H1 (cell line): ENCODE results near the gene ORC2. TPM values are rescaled to one million over a fixed set of nuclear protein-coding genes. Genes with fewer than 3 reads are reported as not detected.

Experiments
- CTCF ChIA-PET: fragments of 300-600 bp; sonication (Branson Sonifier 250); formaldehyde crosslinking; loops from one replicate; lab custom pipeline; 2021; ENCODE audit not compliant: partially characterized antibody; lab: Charles Lee
- POLR2A ChIA-PET: fragments of 300-600 bp; sonication (Branson Sonifier 250); formaldehyde crosslinking; loops from one replicate; lab custom pipeline; 2021; ENCODE audit warnings: inconsistent platforms; ENCODE audit not compliant: partially characterized antibody; lab: Charles Lee
- DNase-seq, 2 experiments: peaks; one replicate each; pipeline versions ENCODE4 v3.0.0 to v3.0.0-alpha.2; 2010 to 2022; ENCODE audit warnings: low spot score in 2 of 2, low read depth in 1 of 2, mixed read lengths in 1 of 2
- FAIRE-seq: peaks from 2 replicates; lab custom pipeline; 2011; peaks lifted over from hg19 to GRCh38; lab: Jason Lieb, UNC
- H2AFZ ChIP-seq: 2 replicates; pipeline ENCODE4 v1.8.1; 2012; ENCODE audit warnings: low read length, inconsistent platforms
- H2AK5ac ChIP-seq: 2 replicates; pipeline ENCODE4 v1.6.1; 2013; ENCODE audit warnings: low read depth, low read length
- H2BK120ac ChIP-seq: replicated peaks from 2 replicates; pipeline ENCODE3; 2013; ENCODE audit warnings: low read depth, low read length, inconsistent platforms
- H2BK12ac ChIP-seq: 2 replicates; pipeline ENCODE4 v1.6.1; 2013; ENCODE audit warnings: low read depth, low read length
- H2BK15ac ChIP-seq: 2 replicates; pipeline ENCODE4 v1.6.1; 2013; ENCODE audit warnings: low read length
- H2BK20ac ChIP-seq: 2 replicates; pipeline ENCODE4 v1.6.1; 2013; ENCODE audit warnings: low read length
- H2BK5ac ChIP-seq: 2 replicates; pipeline ENCODE4 v1.6.1; 2013; ENCODE audit warnings: low read depth, low read length
- H3K14ac ChIP-seq: 2 replicates; pipeline ENCODE4 v1.6.1; 2013; ENCODE audit warnings: inconsistent platforms; ENCODE audit not compliant: insufficient read length
- H3K18ac ChIP-seq: 2 replicates; pipeline ENCODE4 v1.6.1; 2013; ENCODE audit warnings: low read length; ENCODE audit errors: extremely low read depth
- H3K23ac ChIP-seq: 2 replicates; pipeline ENCODE4 v1.6.1; 2013; ENCODE audit warnings: inconsistent platforms; ENCODE audit not compliant: insufficient read length
- H3K23me2 ChIP-seq: 2 replicates; pipeline ENCODE4 v1.6.1; 2013; ENCODE audit warnings: low read depth, low read length
- H3K27ac ChIP-seq: 2 replicates; pipeline ENCODE4 v1.6.1; 2011; ENCODE audit warnings: low read depth, low read length, inconsistent platforms
- H3K27me3 ChIP-seq, 4 experiments: replicated peaks in 1 of 4; 1 replicate in 1 of 4; 2 replicates in 3 of 4; pipeline versions ENCODE4 v1.6.1 to v1.8.1; 2011 to 2013; ENCODE audit warnings: low read length in 3 of 4, mild to moderate bottlenecking in 3 of 4, inconsistent platforms in 2 of 4, mixed read lengths in 2 of 4, moderate library complexity in 1 of 4; ENCODE audit not compliant: control insufficient read depth in 3 of 4, insufficient read depth in 3 of 4; ENCODE audit errors: extremely low read depth in 1 of 4
- H3K36me3 ChIP-seq, 4 experiments: 2 replicates each; pipeline versions ENCODE4 v1.6.1 to v1.8.1; 2011 to 2013; ENCODE audit warnings: mild to moderate bottlenecking in 4 of 4, low read length in 3 of 4, moderate library complexity in 2 of 4, control low read depth in 1 of 4, inconsistent platforms in 1 of 4; ENCODE audit not compliant: insufficient read depth in 4 of 4, control insufficient read depth in 2 of 4
- H3K4ac ChIP-seq: replicated peaks from 2 replicates; pipeline ENCODE3; 2013; ENCODE audit warnings: low read length, low read depth, mixed read lengths, inconsistent platforms; ENCODE audit not compliant: insufficient read length
- H3K4me1 ChIP-seq, 4 experiments: replicated peaks in 1 of 4; 1 replicate in 1 of 4; 2 replicates in 3 of 4; pipeline versions ENCODE4 v1.6.1 to v1.8.1; 2011 to 2013; ENCODE audit warnings: low read length in 3 of 4, inconsistent platforms in 2 of 4, mixed read lengths in 1 of 4; ENCODE audit not compliant: insufficient read depth in 4 of 4, control insufficient read depth in 3 of 4
- H3K4me2 ChIP-seq, 2 experiments: 2 replicates each; pipeline versions ENCODE4 v1.6.1 to v1.8.1; 2011 to 2013; ENCODE audit warnings: low read depth in 2 of 2, low read length in 2 of 2, control low read depth in 1 of 2, inconsistent platforms in 1 of 2, mild to moderate bottlenecking in 1 of 2; ENCODE audit not compliant: insufficient read depth in 1 of 2
- H3K4me3 ChIP-seq, 4 experiments: fragments of 200-600, 300-600 bp in 1 of 4; sonication (generic), shearing (Covaris generic), sonication (Bioruptor Twin) in 1 of 4; 2 replicates each; pipeline versions ENCODE4 v1.5.1 to v1.8.1; 2011 to 2016; ENCODE audit warnings: low read length in 4 of 4, low read depth in 3 of 4, control low read depth in 2 of 4, inconsistent platforms in 2 of 4, mild to moderate bottlenecking in 2 of 4, mixed read lengths in 1 of 4, moderate library complexity in 1 of 4; ENCODE audit not compliant: insufficient read depth in 2 of 4; ENCODE audit errors: extremely low read depth in 1 of 4
- H3K56ac ChIP-seq: replicated peaks from 2 replicates; pipeline ENCODE3; 2013; ENCODE audit warnings: low read depth, mild to moderate bottlenecking, mixed read lengths, low read length, inconsistent platforms; ENCODE audit not compliant: insufficient read length
- H3K79me1 ChIP-seq: 2 replicates; pipeline ENCODE4 v1.6.1; 2013; ENCODE audit warnings: low read depth, low read length, control low read depth
- H3K79me2 ChIP-seq, 2 experiments: 2 replicates each; pipeline versions ENCODE4 v1.6.1 to v1.8.1; 2012 to 2013; ENCODE audit warnings: low read length in 2 of 2, mild to moderate bottlenecking in 2 of 2, inconsistent platforms in 1 of 2; ENCODE audit not compliant: insufficient read depth in 2 of 2, control insufficient read depth in 1 of 2
- H3K9ac ChIP-seq, 4 experiments: replicated peaks in 1 of 4; 1 replicate in 1 of 4; 2 replicates in 3 of 4; pipeline versions ENCODE4 v1.6.1 to v1.8.1; 2011 to 2013; ENCODE audit warnings: low read depth in 3 of 4, low read length in 3 of 4, control low read depth in 2 of 4, mild to moderate bottlenecking in 2 of 4, moderate library complexity in 2 of 4, inconsistent platforms in 1 of 4; ENCODE audit errors: extremely low read depth in 1 of 4
- H3K9me3 ChIP-seq, 2 experiments: 2 replicates each; pipeline versions ENCODE4 v1.6.1 to v1.8.1; 2012 to 2013; ENCODE audit warnings: mild to moderate bottlenecking in 2 of 2, moderate library complexity in 2 of 2, control low read depth in 1 of 2, inconsistent platforms in 1 of 2, low read depth in 1 of 2, low read length in 1 of 2, mixed read lengths in 1 of 2; ENCODE audit not compliant: insufficient read depth in 2 of 2
- H4K20me1 ChIP-seq, 2 experiments: replicated peaks in 1 of 2; 2 replicates each; pipeline versions ENCODE3 to v1.8.1; 2011 to 2013; ENCODE audit warnings: inconsistent platforms in 2 of 2, low read length in 2 of 2, mild to moderate bottlenecking in 1 of 2; ENCODE audit not compliant: insufficient read depth in 2 of 2, control insufficient read depth in 1 of 2
- H4K5ac ChIP-seq: 2 replicates; pipeline ENCODE4 v1.6.1; 2013; ENCODE audit warnings: low read length, low read depth, mixed read lengths, inconsistent platforms; ENCODE audit not compliant: insufficient read length
- H4K8ac ChIP-seq: 2 replicates; pipeline ENCODE4 v1.8.0; 2013; ENCODE audit warnings: mild to moderate bottlenecking, moderate library complexity, low read length, inconsistent platforms; ENCODE audit not compliant: insufficient read depth; ENCODE audit errors: extremely low read depth
- H4K91ac ChIP-seq: replicated peaks from 2 replicates; pipeline ENCODE3; 2013; ENCODE audit warnings: low read length, mixed read lengths, inconsistent platforms; ENCODE audit not compliant: insufficient read length
- BACH1 ChIP-seq: IDR thresholded peaks from 2 replicates; pipeline ENCODE4 v1.6.1; 2012; ENCODE audit warnings: low read length, improper control_type of control experiment
- CHD1 ChIP-seq: IDR thresholded peaks from 2 replicates; pipeline ENCODE4 v1.6.1; 2012; ENCODE audit warnings: low read depth, low read length, improper control_type of control experiment
- EZH2 ChIP-seq: fragments of 200-600 bp; sonication (generic); IDR thresholded peaks from 2 replicates; pipeline ENCODE4 v1.7.1; 2012; ENCODE audit warnings: low read depth, mild to moderate bottlenecking, moderate library complexity, low read length, inconsistent platforms; ENCODE audit not compliant: severe bottlenecking
- FOSL1 ChIP-seq: IDR thresholded peaks from 2 replicates; pipeline ENCODE4 v1.6.1; 2011; ENCODE audit warnings: mild to moderate bottlenecking, low read depth, low read length, moderate library complexity; ENCODE audit not compliant: insufficient read depth
- GABPA ChIP-seq: IDR thresholded peaks from 2 replicates; pipeline ENCODE4 v1.6.1; 2011; ENCODE audit warnings: mild to moderate bottlenecking, low read length, moderate library complexity, borderline replicate concordance; ENCODE audit not compliant: insufficient read depth
- HDAC2 ChIP-seq, 2 experiments: fragments of 300-600 bp in 1 of 2; sonication (generic) in 1 of 2; IDR thresholded peaks; 2 replicates each; pipeline ENCODE4 v1.6.1; 2011 to 2012; ENCODE audit warnings: low read depth in 2 of 2, low read length in 2 of 2, mild to moderate bottlenecking in 2 of 2, moderate library complexity in 2 of 2, borderline replicate concordance in 1 of 2, inconsistent platforms in 1 of 2
- KDM5A ChIP-seq: fragments of 200-600 bp; IDR thresholded peaks from 2 replicates; pipeline ENCODE4 v1.7.1; 2012; ENCODE audit warnings: mild to moderate bottlenecking, low read length, inconsistent platforms, mixed read lengths
- MAFK ChIP-seq: IDR thresholded peaks from 2 replicates; pipeline ENCODE4 v1.6.1; 2012; ENCODE audit warnings: low read depth, mild to moderate bottlenecking, improper control_type of control experiment, low read length
- POLR2A ChIP-seq, 2 experiments: IDR thresholded peaks; 1 replicate in 1 of 2; 2 replicates in 1 of 2; pipeline ENCODE4 v1.6.1; 2011; ENCODE audit warnings: low read depth in 2 of 2, low read length in 2 of 2, mild to moderate bottlenecking in 2 of 2; ENCODE audit errors: control extremely low read depth in 1 of 2
- RAD21 ChIP-seq, 2 experiments: IDR thresholded peaks in 1 of 2; conservative IDR thresholded peaks in 1 of 2; 2 replicates each; pipeline ENCODE4 v1.6.1; 2011; ENCODE audit warnings: low read depth in 2 of 2, low read length in 2 of 2, improper control_type of control experiment in 1 of 2, inconsistent platforms in 1 of 2, mild to moderate bottlenecking in 1 of 2, moderate library complexity in 1 of 2
- SIRT6 ChIP-seq: IDR thresholded peaks from one replicate; pipeline ENCODE4 v1.7.1; 2012; ENCODE audit warnings: low read length, inconsistent platforms
- SRF ChIP-seq: IDR thresholded peaks from 2 replicates; pipeline ENCODE4 v1.6.1; 2011; ENCODE audit warnings: mild to moderate bottlenecking, low read depth, low read length, moderate library complexity
- SUZ12 ChIP-seq: fragments of 200-600 bp; sonication (generic); IDR thresholded peaks from 2 replicates; pipeline ENCODE4 v1.6.1; 2012; ENCODE audit warnings: mild to moderate bottlenecking, inconsistent platforms, low read length, moderate library complexity, mixed read lengths
- polyA plus RNA-seq, 7 experiments: library from polyadenylated mRNA; depleted of rRNA in 3 of 7; stranded (reverse) in 5 of 7; unstranded in 2 of 7; fragments of >200 nt in 5 of 7; fragments of 200-250 nt in 2 of 7; gene quantifications; 1 replicate in 5 of 7; 2 replicates in 1 of 7; 4 replicates in 1 of 7; pipeline versions ENCODE4 v1.2.1 to v1.2.3, GENCODE V29; 2011 to 2013; ENCODE audit warnings: missing spikeins in 2 of 7, mixed read lengths in 2 of 7
- total RNA-seq: library from RNA; stranded (reverse); fragmentation: NEBNext Ultra II Directional; extraction: Animal tissue kit (Norgen Biotek cat#: 25700); gene quantifications from 2 replicates; pipeline ENCODE4 v1.2.1, GENCODE V29; 2021
- TF ChIP-seq, protein P1 (sequence below): IDR thresholded peaks from 2 replicates; pipeline ENCODE4 v1.6.1; 2011; ENCODE audit warnings: low read length, improper control_type of control experiment

The ORC2 gene
- total and polyA plus RNA-seq, 2 of the 8 experiments (the other 6 are each of a cell fraction or from before 2014, with no cell fraction given), result 7.1 to 89.8 TPM

DNA sequence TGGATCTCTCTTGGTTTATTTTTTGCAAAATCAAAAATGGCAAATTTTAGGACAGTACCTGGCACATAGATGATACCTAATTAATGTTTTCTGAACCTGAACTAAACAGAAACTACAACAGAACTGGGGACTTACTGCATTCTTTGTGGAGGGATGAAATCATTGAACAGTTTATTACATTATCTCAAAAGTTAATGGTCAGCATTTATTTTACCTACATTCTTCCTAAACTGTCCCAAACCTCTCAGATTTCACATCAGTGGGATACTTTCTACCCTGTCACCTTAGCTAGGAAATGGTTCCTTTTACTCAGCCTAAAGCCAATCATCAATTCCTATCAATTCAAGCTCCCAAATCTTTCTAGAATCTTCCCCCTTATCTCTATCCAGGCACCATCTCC is 64.0 kb downstream of the ORC2 start:
- TF ChIP-seq, protein P1, sequence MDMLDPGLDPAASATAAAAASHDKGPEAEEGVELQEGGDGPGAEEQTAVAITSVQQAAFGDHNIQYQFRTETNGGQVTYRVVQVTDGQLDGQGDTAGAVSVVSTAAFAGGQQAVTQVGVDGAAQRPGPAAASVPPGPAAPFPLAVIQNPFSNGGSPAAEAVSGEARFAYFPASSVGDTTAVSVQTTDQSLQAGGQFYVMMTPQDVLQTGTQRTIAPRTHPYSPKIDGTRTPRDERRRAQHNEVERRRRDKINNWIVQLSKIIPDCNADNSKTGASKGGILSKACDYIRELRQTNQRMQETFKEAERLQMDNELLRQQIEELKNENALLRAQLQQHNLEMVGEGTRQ, result no peak
- TF ChIP-seq FOSL1 (no peak), BACH1 (no peak), EZH2 (no peak), CHD1 (no peak), RAD21 (IDR thresholded peaks at IDR 0.05 in 1 of 2, conservative IDR thresholded peaks at IDR 0.05 in 1 of 2; ENCODE audit: low read depth in 2 of 2, low read length in 2 of 2) (no peak), POLR2A (IDR thresholded peaks at IDR 0.05; ENCODE audit: control extremely low read depth in 1 of 2, low read depth in 2 of 2, low read length in 2 of 2) (no peak), SUZ12 (no peak), KDM5A (no peak), MAFK (no peak), SIRT6 (no peak), SRF (no peak), GABPA (no peak), HDAC2 (IDR thresholded peaks at IDR 0.05; ENCODE audit: borderline replicate concordance in 1 of 2, low read depth in 2 of 2, low read length in 2 of 2) (no peak)
- Histone ChIP-seq H3K4ac (no peak overlapping the region), H3K23me2 (no peaks in the 10 kb centered on the region), H2BK12ac (no peak overlapping the region), H2BK20ac (no peak overlapping the region), H3K27me3 (no peaks in the 10 kb centered on the region), H4K91ac (no peak overlapping the region), H4K20me1 (peaks cover 0 to 5% of the 10 kb centered on the region in 2 experiments), H3K9me3 (no peaks in the 10 kb centered on the region), H3K9ac (no peak overlapping the region), H3K79me1 (peaks cover 2% of the 10 kb centered on the region; the same call in 1 of the 2 replicates), H3K36me3 (peaks cover 26 to 79% (median 59%) of the 10 kb centered on the region in 4 experiments), H3K14ac (no peak overlapping the region), H2BK5ac (no peak overlapping the region), H3K79me2 (no peaks in the 10 kb centered on the region), H3K27ac (no peak overlapping the region), H3K18ac (no peak overlapping the region), H3K4me3 (no peak overlapping the region), H2BK15ac (no peak overlapping the region), H3K56ac (no peak overlapping the region), H2AK5ac (no peak overlapping the region), H4K5ac (no peak overlapping the region), H3K23ac (no peak overlapping the region), H2AFZ (no peak overlapping the region), H2BK120ac (no peak overlapping the region), H4K8ac (no peak overlapping the region), H3K4me2 (no peak overlapping the region), H3K4me1 (no peaks in the 10 kb centered on the region)
- ChIA-PET POLR2A (interaction anchor here (1.3 kb wide), 1 partner anchor 9 kb away, joined by 6 read pairs; no protein-coding TSS in a partner anchor), CTCF (interaction anchor here (1.1 kb wide), 1 partner anchor 14 kb away, joined by 3 read pairs; no protein-coding TSS in a partner anchor)
- no peak for FAIRE-seq
- DNase-seq, result no peak
